HFFc6 (cell line): Measurements from ENCODE around the gene MTO1. TPM values are rescaled to one million over a fixed set of nuclear protein-coding genes. Genes with fewer than 3 reads are reported as not detected.

Experiments
- DNase-seq: peaks from one replicate; pipeline ENCODE4 v3.0.0-alpha.2; 2018
- H3K27ac Mint-ChIP-seq: 2 replicates; pipeline ENCODE4 v1.8.0; 2020; ENCODE audit warnings: mild to moderate bottlenecking, mixed read lengths
- H3K27me3 Mint-ChIP-seq: 2 replicates; pipeline ENCODE4 v1.8.0; 2021; ENCODE audit warnings: mild to moderate bottlenecking, moderate library complexity, mixed read lengths; ENCODE audit not compliant: insufficient read depth
- H3K36me3 Mint-ChIP-seq: 2 replicates; pipeline ENCODE4 v1.8.0; 2021; ENCODE audit warnings: low read depth, mixed read lengths
- H3K4me1 Mint-ChIP-seq: 2 replicates; pipeline ENCODE4 v1.8.0; 2020; ENCODE audit warnings: low read depth, mixed read lengths
- H3K4me3 Mint-ChIP-seq: 2 replicates; pipeline ENCODE4 v1.8.0; 2020; ENCODE audit warnings: mild to moderate bottlenecking, moderate library complexity, mixed read lengths
- H3K9me3 Mint-ChIP-seq: 2 replicates; pipeline ENCODE4 v1.8.0; 2020; ENCODE audit warnings: mild to moderate bottlenecking, mixed read lengths
- total RNA-seq, 6 experiments: library from RNA; stranded (reverse); fragmentation: NEBNext Ultra II Directional; extraction: Animal tissue kit (Norgen Biotek cat#: 25700); gene quantifications; 2 replicates in 1 of 6; 3 replicates in 5 of 6; pipeline ENCODE4 v1.2.3, GENCODE V29; 2021
- TF ChIP-seq, protein P1 (sequence below): fragments of 200-600 bp; sonication (generic); IDR thresholded peaks from 2 replicates; pipeline ENCODE4 v1.5.0; 2021; ENCODE audit warnings: antibody characterized with exemption, mild to moderate bottlenecking

MTO1 gene
- total RNA-seq, 6 experiments from 2014 or later, result 18.5 to 28.2 (median 21.5) TPM

DNA sequence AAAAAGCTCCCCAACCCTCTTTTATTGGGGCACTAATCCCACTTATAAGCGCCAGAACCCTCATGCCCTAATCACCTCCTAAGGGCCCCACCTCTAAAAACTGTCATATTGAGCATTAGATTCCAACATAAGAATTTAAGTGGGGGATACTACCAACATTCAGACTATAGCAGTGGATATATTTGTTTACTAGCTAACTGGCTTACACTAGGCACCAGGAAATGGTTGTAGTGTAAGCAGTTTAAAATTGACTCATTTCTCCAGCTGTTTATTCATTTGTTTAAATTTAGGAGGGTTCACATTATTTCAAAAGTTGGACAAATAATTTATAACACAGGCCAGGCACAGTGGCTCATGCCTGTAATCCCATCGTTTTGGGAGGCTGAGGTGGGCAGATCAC is 22.9 kb downstream of the MTO1 start:
- Mint-ChIP-seq H3K27ac (no peak overlapping the region), H3K9me3 (no peaks in the 10 kb centered on the region), H3K36me3 (peaks cover 44% of the 10 kb centered on the region), H3K27me3 (no peaks in the 10 kb centered on the region; the same call in 1 of the 2 replicates), H3K4me1 (no peaks in the 10 kb centered on the region), H3K4me3 (no peak overlapping the region)
- no peak for DNase-seq
- TF ChIP-seq, protein P1, sequence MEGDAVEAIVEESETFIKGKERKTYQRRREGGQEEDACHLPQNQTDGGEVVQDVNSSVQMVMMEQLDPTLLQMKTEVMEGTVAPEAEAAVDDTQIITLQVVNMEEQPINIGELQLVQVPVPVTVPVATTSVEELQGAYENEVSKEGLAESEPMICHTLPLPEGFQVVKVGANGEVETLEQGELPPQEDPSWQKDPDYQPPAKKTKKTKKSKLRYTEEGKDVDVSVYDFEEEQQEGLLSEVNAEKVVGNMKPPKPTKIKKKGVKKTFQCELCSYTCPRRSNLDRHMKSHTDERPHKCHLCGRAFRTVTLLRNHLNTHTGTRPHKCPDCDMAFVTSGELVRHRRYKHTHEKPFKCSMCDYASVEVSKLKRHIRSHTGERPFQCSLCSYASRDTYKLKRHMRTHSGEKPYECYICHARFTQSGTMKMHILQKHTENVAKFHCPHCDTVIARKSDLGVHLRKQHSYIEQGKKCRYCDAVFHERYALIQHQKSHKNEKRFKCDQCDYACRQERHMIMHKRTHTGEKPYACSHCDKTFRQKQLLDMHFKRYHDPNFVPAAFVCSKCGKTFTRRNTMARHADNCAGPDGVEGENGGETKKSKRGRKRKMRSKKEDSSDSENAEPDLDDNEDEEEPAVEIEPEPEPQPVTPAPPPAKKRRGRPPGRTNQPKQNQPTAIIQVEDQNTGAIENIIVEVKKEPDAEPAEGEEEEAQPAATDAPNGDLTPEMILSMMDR, result no peak

DNA sequence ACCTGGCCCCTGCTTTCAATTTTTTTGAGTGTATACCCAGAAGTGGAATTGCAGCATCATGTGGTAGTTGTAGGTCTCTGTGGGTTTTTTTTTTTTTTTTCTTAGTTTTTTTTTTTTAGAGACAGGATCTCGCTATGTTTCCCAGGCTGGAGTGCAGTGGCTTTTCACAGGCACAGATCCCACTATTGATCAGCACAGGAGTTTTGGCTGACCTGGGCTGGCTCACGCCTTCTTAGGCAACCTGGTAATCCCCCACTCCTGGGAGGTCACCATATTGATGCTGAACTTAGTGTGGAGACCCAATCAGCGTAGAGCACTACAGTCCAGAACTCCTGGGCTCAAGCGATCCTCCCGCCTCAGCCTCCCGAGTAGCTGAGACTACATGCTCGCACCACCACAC is 25.9 kb downstream of the MTO1 start:
- peaks cover 13% of the 10 kb centered on the region; the same call in 1 of the 2 replicates for H3K9me3 Mint-ChIP-seq
- H3K4me3 Mint-ChIP-seq, result no peak overlapping the region
- H3K4me1 Mint-ChIP-seq, result 0 out of 2 replicates have a peak, but pooled peaks cover 6% of the 10 kb centered on the region
- TF ChIP-seq, protein P1, result no peak
- H3K27me3 Mint-ChIP-seq, result no peaks in the 10 kb centered on the region; the same call in 1 of the 2 replicates
- H3K36me3 Mint-ChIP-seq, result peaks cover 42% of the 10 kb centered on the region
- H3K27ac Mint-ChIP-seq, result no peak overlapping the region
- DNase-seq, result no peak

DNA sequence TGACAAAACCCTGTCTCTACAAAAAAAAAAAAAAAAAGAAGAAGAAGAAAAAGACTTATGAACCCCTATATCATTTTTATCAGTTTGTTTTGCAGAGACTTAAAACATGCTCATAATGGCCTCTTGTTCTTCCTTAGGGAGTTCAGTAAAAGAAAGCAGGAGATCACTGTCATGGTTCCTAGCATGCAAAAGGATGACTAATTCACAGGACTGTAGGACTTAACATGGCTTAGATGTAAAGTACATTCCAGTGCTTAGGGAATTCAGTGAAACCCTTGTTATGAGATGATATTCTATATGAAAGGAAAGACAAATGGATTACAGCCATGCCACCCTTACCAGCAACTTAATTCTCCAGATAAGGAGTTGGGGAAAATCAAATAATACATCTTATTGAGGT is 29.8 kb downstream of the MTO1 start:
- no peak for DNase-seq
- H3K4me1 Mint-ChIP-seq, result 0 out of 2 replicates have a peak, but pooled peaks cover 6% of the 10 kb centered on the region
- H3K4me3 Mint-ChIP-seq, result no peak overlapping the region
- TF ChIP-seq, protein P1, result no peak
- peak overlapping the region; percentile 24; the same call in 1 of the 2 replicates for H3K27ac Mint-ChIP-seq
- no peaks in the 10 kb centered on the region for H3K27me3 Mint-ChIP-seq
- H3K9me3 Mint-ChIP-seq, result peaks cover 13% of the 10 kb centered on the region; the same call in 1 of the 2 replicates
- peaks cover 39% of the 10 kb centered on the region for H3K36me3 Mint-ChIP-seq

DNA sequence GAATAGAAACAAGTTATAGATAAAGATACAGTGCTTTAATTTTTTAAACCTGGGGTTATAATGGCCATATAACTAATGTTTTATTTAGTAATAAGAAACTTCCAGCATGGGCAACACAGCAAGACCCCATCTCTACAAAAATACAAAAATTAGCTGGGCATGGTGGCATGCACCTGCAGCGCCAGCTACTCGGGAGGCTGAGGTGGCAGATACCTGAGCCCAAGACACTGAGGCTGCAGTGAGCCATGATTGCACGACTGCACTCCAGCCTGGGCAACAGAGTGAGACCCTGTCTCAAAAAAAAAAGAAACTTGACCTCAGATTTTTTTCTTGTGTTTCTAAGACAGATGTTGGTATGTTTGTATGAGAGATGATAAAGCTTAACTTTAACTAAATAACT is 36.4 kb downstream of the MTO1 start:
- no peak overlapping the region for H3K27ac Mint-ChIP-seq
- no peak overlapping the region for H3K4me3 Mint-ChIP-seq
- no peaks in the 10 kb centered on the region for H3K9me3 Mint-ChIP-seq
- H3K4me1 Mint-ChIP-seq, result no peaks in the 10 kb centered on the region
- H3K36me3 Mint-ChIP-seq, result peaks cover 10% of the 10 kb centered on the region; the same call in 1 of the 2 replicates
- H3K27me3 Mint-ChIP-seq, result no peaks in the 10 kb centered on the region
- no peak for DNase-seq
- TF ChIP-seq, protein P1, result no peak

DNA sequence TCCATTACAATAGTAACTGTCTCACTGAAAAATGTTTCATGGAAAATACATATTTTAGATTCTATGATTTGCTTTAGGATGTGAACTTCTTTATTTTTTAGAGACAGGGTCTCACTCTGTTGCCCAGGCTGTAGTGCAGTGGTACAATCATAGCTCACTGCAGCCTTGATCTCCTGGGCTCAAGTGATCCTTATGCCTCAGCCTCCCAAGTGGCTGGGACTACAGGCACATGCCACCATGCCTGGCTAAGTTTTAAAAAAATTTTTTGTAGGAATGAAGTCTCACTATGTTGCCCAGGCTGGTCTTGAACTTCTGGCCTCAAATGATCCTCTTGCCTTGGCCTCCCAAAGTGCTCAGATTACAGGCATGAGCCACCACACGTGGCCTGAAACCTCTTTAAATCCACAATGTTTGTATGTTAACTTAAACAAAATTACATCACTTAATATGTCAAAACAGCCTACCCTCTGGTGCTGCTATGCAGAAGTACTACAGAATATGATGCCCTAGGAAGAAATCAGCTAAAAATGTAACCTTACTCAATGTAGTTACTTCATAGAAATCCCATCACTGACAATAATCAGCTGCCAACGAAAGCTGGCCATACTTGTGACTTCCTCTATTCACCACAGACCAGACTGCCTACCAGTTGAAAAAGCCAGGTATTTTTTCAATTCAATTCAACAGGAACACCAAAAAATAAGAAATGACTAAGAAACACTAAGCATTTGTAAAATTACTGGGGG is 41.7 kb downstream of the MTO1 start:
- Mint-ChIP-seq H3K4me3 (no peak overlapping the region), H3K27ac (no peak overlapping the region), H3K36me3 (peaks cover 18% of the 10 kb centered on the region), H3K27me3 (peaks cover 2% of the 10 kb centered on the region; the same call in 1 of the 2 replicates), H3K9me3 (no peaks in the 10 kb centered on the region), H3K4me1 (no peaks in the 10 kb centered on the region)
- DNase-seq, result no peak
- TF ChIP-seq, protein P1, result no peak
